Fibroblast of upper back skin (primary cell): ENCODE results near the gene QARS1.
A peak's percentile ranks its signal among the peaks of the same experiment; 100 is the strongest.

Experiments used
- DNase-seq: peaks from one replicate; pipeline ENCODE4 v3.0.0-alpha.2; 2013

The QARS1 gene

GRCh38 chr3:49120096-49120437 lies 15.5 kb upstream of the QARS1 start:
- no peak for DNase-seq

GRCh38 chr3:49119439-49119838 lies 14.9 kb upstream of the QARS1 start:
- DNase-seq: no peak

GRCh38 chr3:49119036-49119435 lies 14.5 kb upstream of the QARS1 start:
- no peak for DNase-seq

GRCh38 chr3:49112262-49112661 lies 7.7 kb upstream of the QARS1 start:
- DNase-seq: no peak

GRCh38 chr3:49111347-49111746 lies 6.8 kb upstream of the QARS1 start:
- DNase-seq: no peak

- no peak for DNase-seq
These were observed 6.2 kb upstream of the QARS1 start for GRCh38 chr3:49110780-49111179.

- no peak for DNase-seq
These were observed 3.8 kb upstream of the QARS1 start for GRCh38 chr3:49108346-49108745.

- no peak for DNase-seq
These were observed 518 bp downstream of the QARS1 start for GRCh38 chr3:49104052-49104426.

GRCh38 chr3:49100046-49100615 lies 4.4 kb downstream of the QARS1 start:
- DNase-seq: no peak

- no peak for DNase-seq
These were observed 5.5 kb downstream of the QARS1 start for GRCh38 chr3:49098910-49099630.

GRCh38 chr3:49098429-49098828 lies 6.1 kb downstream of the QARS1 start:
- peak; percentile 35 for DNase-seq

- peak; percentile 99 for DNase-seq
These were observed 10.4 kb downstream of the QARS1 start, which contains the start of gene QRICH1 for GRCh38 chr3:49093853-49094767. Gene QRICH1 (minus strand): TSS chr3:49094071. CDS start chr3:49077017, 17,054 bp downstream.

- DNase-seq: peak; percentile 68
These were observed 11.4 kb downstream of the QARS1 start for GRCh38 chr3:49092938-49093852.

GRCh38 chr3:49081429-49081828 lies 23.1 kb downstream of the QARS1 start:
- DNase-seq: no peak

GRCh38 chr3:49079270-49079669 lies 25.3 kb downstream of the QARS1 start:
- DNase-seq: no peak

GRCh38 chr3:49076646-49077045 lies 27.9 kb downstream of the QARS1 start:
- DNase-seq: no peak

- no peak for DNase-seq
These were observed 28.4 kb downstream of the QARS1 start for GRCh38 chr3:49076116-49076515.

GRCh38 chr3:49058011-49058410 lies 46.5 kb downstream of the QARS1 start:
- DNase-seq: no peak

- no peak for DNase-seq
These were observed 47.3 kb downstream of the QARS1 start for GRCh38 chr3:49057268-49057667.

- no peak for DNase-seq
These were observed 50.2 kb downstream of the QARS1 start for GRCh38 chr3:49054344-49054862.

- DNase-seq: no peak
These were observed 51.0 kb downstream of the QARS1 start for GRCh38 chr3:49053543-49053942.
